Type B pancreatic cell (in vitro differentiated cells): ENCODE results near the gene DUSP3. TPM values are rescaled to one million over a fixed set of nuclear protein-coding genes. Genes with fewer than 3 reads are reported as not detected.

Experiments
- DNase-seq: peaks from one replicate; pipeline ENCODE4 v3.0.0; 2021; ENCODE audit warnings: mixed read lengths; ENCODE audit not compliant: unreplicated experiment; ENCODE audit errors: extremely low spot score
- H3K27ac Mint-ChIP-seq: 2 replicates; pipeline ENCODE4 v1.8.0; 2021; ENCODE audit warnings: mild to moderate bottlenecking, mixed read lengths
- H3K27me3 Mint-ChIP-seq: 2 replicates; pipeline ENCODE4 v1.8.0; 2021; ENCODE audit warnings: mixed read lengths
- H3K36me3 Mint-ChIP-seq: 2 replicates; pipeline ENCODE4 v1.8.0; 2021; ENCODE audit warnings: mixed read lengths
- H3K4me1 Mint-ChIP-seq: one replicate; pipeline ENCODE4 v1.8.0; 2021; ENCODE audit warnings: mixed read lengths; ENCODE audit not compliant: unreplicated experiment
- H3K4me3 Mint-ChIP-seq: 2 replicates; pipeline ENCODE4 v1.8.0; 2021; ENCODE audit warnings: mild to moderate bottlenecking, mixed read lengths
- H3K9me3 Mint-ChIP-seq: 2 replicates; pipeline ENCODE4 v1.8.0; 2021; ENCODE audit warnings: mixed read lengths
- total RNA-seq: library from RNA; stranded (reverse); gene quantifications from 2 replicates; pipeline ENCODE4 v1.2.1, GENCODE V29; 2021; ENCODE audit warnings: low replicate concordance
- TF ChIP-seq, protein P1 (sequence below): fragments of 200-600 bp; sonication (generic); conservative IDR thresholded peaks from 2 replicates; pipeline ENCODE4 v1.5.0; 2021; ENCODE audit warnings: antibody characterized with exemption, mild to moderate bottlenecking

DUSP3 gene
- total RNA-seq, 1 donor from 2014 or later, result 36.4 TPM

DNA sequence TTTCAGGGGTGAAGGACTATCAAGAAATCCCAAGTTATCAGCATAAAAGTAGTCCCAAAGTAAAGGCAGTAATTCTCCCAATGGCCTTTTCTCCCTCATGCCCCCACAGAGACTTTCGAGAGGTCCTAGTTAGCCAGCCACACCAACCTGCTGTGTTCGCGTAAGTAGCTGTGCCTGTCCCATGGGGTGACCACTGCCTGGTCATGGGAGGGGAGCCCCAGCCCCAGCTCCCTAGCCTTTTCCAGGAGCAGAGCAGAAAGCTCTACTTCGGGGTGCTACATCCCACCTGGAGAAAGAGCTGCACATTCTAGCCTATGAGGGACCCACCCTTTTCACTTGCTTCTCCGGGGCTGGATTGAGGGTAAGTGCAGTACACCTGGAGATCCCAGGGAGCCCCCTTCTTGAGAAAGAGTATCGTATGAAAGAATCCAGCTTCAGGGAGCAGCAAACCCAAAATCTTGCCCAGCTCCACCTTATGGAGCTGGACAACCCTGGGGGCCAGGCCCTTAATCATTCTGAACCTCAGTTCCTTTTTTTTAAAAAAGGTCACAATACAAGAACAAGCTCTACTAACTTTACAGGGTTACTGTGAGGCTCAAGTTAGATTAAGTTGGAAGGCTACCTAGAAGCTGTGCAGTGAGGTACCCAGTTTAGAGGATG, 11.6 kb downstream of the DUSP3 start:
- Mint-ChIP-seq H3K4me1 (no peaks in the 10 kb centered on the region), H3K27ac (no peak overlapping the region), H3K27me3 (no peaks in the 10 kb centered on the region), H3K9me3 (no peaks in the 10 kb centered on the region), H3K4me3 (no peak overlapping the region), H3K36me3 (peaks cover 23% of the 10 kb centered on the region)
- no peak for DNase-seq
- TF ChIP-seq, protein P1, sequence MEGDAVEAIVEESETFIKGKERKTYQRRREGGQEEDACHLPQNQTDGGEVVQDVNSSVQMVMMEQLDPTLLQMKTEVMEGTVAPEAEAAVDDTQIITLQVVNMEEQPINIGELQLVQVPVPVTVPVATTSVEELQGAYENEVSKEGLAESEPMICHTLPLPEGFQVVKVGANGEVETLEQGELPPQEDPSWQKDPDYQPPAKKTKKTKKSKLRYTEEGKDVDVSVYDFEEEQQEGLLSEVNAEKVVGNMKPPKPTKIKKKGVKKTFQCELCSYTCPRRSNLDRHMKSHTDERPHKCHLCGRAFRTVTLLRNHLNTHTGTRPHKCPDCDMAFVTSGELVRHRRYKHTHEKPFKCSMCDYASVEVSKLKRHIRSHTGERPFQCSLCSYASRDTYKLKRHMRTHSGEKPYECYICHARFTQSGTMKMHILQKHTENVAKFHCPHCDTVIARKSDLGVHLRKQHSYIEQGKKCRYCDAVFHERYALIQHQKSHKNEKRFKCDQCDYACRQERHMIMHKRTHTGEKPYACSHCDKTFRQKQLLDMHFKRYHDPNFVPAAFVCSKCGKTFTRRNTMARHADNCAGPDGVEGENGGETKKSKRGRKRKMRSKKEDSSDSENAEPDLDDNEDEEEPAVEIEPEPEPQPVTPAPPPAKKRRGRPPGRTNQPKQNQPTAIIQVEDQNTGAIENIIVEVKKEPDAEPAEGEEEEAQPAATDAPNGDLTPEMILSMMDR, result no peak

DNA sequence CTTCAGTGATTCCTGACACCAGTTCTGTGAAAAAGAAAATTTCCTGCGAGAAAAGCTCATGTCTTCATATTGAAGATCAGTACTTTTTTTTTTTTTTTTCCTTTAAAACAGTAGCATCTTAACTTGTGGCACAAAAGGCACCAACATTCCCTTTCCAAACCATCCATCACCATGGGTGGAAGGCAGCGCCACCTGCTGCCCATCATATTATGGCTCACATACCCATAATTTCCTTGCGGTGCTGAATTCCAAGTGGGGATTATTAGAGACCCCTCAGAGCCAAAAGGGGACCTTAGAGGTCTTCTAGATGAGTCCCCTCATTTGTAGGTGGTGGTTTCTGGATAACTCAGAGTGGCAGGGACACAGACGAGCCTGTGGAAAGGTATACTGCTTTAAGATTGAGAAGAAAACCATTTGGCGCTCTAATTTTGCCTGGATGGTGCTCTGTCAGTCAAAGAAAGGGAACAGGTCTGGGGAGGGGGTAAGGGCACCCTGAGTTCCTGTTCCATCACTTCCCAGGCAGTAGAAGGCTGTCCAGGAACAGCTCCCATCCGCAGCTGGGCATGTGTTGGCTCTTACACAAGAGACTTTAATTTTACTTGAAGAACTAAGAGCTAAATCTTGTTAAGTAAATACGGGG, 12.2 kb downstream of the DUSP3 start:
- peak overlapping the region; percentile 15 for H3K27ac Mint-ChIP-seq
- TF ChIP-seq, protein P1, result peak; percentile 85
- H3K4me1 Mint-ChIP-seq, result peaks cover 3% of the 10 kb centered on the region
- no peak overlapping the region for H3K4me3 Mint-ChIP-seq
- H3K27me3 Mint-ChIP-seq, result no peaks in the 10 kb centered on the region
- no peak for DNase-seq
- peaks cover 20% of the 10 kb centered on the region for H3K36me3 Mint-ChIP-seq
- H3K9me3 Mint-ChIP-seq, result no peaks in the 10 kb centered on the region

DNA sequence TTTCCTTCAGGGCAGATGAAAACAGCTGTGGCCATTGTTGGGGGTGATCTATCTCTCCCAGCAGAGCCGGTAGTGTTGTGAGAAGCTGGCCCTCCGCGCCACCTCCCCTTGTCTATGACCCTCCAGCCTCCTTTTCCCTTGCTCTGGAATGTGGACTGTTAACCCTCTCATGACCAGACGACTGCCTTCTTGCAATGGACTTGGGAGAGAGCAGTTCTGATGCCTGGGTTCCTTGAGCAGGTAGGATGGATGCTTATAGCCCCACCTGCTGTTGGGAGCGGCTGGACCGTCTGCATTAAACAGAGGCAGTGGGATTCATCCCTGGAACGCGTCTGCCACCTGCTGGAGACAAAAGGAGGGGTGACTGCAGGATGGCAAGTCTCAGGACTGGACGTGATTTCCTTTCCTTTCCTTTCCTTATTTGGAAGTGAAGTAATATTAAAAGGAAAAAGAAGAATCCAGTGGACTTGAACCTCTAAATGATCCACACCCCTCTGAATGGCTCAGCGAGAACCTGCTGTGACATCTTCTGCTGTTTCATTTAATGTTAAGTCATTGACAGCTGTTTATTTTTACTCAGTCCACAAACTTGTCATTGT, 18.4 kb downstream of the DUSP3 start:
- H3K4me1 Mint-ChIP-seq, result peaks cover 37% of the 10 kb centered on the region
- peaks cover 27% of the 10 kb centered on the region for H3K27me3 Mint-ChIP-seq
- H3K4me3 Mint-ChIP-seq, result peak overlapping the region; percentile 31
- peak; percentile 95 for DNase-seq
- H3K36me3 Mint-ChIP-seq, result no peaks in the 10 kb centered on the region
- no peaks in the 10 kb centered on the region for H3K9me3 Mint-ChIP-seq
- H3K27ac Mint-ChIP-seq, result peak overlapping the region; percentile 41
- TF ChIP-seq, protein P1, result peak; percentile 100

DNA sequence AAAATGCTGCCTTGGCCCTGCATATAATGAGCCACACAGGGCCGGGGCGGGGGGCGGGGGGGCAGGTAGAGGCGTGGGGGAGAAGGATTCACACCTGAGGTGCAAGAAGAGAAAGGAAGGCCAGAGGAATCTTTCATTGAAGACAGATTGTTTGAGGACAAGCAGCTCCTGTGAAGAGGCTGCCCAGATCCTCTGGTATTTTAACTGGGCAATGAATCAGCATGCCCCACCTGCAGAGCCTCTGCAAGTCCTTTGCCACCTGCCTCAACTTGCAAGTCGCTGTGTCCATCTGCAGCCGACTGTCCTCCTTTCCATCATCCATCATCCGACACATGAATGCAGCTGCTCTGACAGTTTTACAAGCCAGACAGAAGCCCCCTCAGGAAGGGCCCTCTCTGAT, 18.9 kb downstream of the DUSP3 start:
- TF ChIP-seq, protein P1, result no peak
- H3K36me3 Mint-ChIP-seq, result no peaks in the 10 kb centered on the region
- peaks cover 27% of the 10 kb centered on the region for H3K27me3 Mint-ChIP-seq
- H3K4me3 Mint-ChIP-seq, result peak overlapping the region; percentile 31
- H3K9me3 Mint-ChIP-seq, result no peaks in the 10 kb centered on the region
- no peak for DNase-seq
- H3K4me1 Mint-ChIP-seq, result peaks cover 37% of the 10 kb centered on the region
- H3K27ac Mint-ChIP-seq, result peak overlapping the region; percentile 41

DNA sequence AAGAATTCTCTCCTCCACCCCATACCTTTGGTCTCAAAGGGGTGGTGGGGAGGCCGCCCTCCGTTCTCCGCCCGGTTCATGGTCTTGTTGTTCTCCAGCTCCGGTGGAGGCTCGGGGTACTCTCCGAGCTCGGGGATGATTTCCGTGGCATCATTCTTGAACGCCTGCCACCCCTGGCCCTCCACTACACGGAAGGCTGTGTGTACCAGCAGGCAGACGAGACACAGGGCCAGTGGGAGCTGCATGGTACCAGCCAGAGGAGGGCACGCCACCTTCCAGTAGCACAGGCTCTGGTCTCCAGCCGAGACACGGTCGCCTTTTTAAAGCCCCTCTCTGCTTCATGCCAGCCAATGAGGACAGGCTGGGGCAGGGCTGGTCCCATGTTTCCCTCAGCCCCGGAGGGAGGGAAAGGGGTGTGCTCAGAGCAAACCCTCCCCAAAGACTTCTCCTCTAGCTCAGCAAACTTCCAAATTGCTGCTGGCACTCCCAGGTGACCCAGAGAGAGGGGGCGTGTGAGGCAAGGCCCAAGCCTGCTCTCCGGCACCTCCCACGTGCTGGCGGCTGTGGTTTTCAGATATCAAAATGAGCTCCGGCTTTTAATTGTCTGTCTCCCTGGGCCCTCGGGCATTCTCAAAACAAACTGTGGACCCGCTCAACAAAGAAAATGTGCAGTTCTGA, 20.1 kb downstream of the DUSP3 start, which contains the start of gene SOST:
Gene SOST, minus strand, starts transcription at position 295 of the 678 bp plus-strand sequence. Its CDS starts 50 bp downstream, at position 245.
- Mint-ChIP-seq H3K4me3 (no peak within 1 kb of the TSS), H3K36me3 (no peaks in the 10 kb centered on the region), H3K27me3 (peaks cover 38% of the 10 kb centered on the region), H3K9me3 (no peaks in the 10 kb centered on the region), H3K4me1 (peaks cover 37% of the 10 kb centered on the region), H3K27ac (peak within 1 kb of the TSS; percentile 24)
- no peak for DNase-seq
- TF ChIP-seq, protein P1, result no peak
